Activated T-cell treated with anti-CD3 and anti-CD28 coated beads for 48 hours (primary cell): ENCODE results near the gene AFMID.
"Not testable (repeated sequence)": the region's sequence is repeated elsewhere in the genome, so short reads cannot be mapped to it uniquely, and the experiment has no call there.

Source experiments
- DNase-seq: peaks from one replicate; pipeline ENCODE4 v3.0.0-alpha.2; 2020; ENCODE audit warnings: low read depth

Gene AFMID, protein sequence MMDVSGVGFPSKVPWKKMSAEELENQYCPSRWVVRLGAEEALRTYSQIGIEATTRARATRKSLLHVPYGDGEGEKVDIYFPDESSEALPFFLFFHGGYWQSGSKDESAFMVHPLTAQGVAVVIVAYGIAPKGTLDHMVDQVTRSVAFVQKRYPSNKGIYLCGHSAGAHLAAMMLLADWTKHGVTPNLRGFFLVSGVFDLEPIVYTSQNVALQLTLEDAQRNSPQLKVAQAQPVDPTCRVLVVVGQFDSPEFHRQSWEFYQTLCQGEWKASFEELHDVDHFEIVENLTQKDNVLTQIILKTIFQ

GRCh38 chr17:78186692-78187595 lies at the start of gene AFMID, which contains the start of gene TK1:
AFMID (plus strand) TSS chr17:78187362; CDS start chr17:78187371, 9 bp downstream.
TK1 (minus strand) TSS chr17:78187052; CDS start chr17:78186994, 58 bp downstream.
- DNase-seq: peak; percentile 99

GRCh38 chr17:78137392-78138203 lies 49.6 kb upstream of the AFMID start:
- DNase-seq: no peak

- no peak for DNase-seq
Measured at GRCh38 chr17:78138204-78139060, 48.7 kb upstream of the AFMID start.

DNA sequence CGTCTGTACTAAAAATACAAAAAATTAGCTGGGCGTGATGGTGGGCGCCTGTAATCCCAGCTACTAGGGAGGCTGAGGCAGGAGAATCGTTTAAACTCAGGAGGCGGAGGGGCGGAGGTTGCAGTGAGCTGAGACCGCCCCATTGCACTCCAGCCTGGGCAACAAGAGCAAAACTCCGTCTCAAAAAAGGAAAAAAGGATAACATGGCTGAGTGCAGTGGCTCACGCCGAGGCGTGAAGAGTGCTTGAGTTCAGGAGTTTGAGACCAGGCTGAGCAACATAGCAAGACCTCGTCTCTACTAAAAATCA lies 47.3 kb upstream of the AFMID start:
- not testable (repeated sequence) for DNase-seq

- peak; percentile 96 for DNase-seq
Measured at GRCh38 chr17:78140169-78141051, 46.8 kb upstream of the AFMID start.

DNA sequence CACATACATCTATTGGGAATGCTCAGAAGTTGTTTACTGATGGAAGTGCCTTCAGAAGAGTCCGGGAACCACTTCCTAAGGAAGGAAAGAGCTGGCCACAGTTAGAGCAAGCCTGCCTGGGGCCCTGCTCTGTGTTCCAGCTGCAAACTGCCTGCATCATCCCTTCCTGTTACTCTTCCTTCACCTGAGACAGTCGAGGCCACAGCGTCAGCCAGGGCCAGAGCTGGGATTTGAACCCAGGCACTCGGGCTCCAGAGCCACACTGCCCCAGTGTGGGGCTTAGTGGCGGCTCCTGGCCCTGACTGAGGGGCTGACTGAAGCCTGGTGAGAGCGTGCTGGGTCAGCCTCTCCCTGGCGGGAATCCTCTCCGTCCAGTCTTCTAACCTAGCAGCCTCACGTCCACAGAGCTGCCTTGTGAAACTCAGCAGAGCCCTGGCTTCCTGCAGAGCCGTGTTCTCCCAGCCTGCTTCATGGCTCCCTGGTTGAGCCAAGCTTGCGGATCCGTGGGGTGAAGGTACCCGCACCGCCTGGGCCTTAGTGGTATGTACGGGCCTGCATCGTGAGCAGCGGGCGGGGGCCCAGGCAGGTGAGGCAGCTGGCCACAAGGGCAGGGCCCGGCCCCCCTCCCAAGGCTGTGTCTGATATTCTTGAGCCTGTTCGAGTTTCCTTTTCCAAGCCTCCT lies 45.6 kb upstream of the AFMID start:
- DNase-seq: no peak

DNA sequence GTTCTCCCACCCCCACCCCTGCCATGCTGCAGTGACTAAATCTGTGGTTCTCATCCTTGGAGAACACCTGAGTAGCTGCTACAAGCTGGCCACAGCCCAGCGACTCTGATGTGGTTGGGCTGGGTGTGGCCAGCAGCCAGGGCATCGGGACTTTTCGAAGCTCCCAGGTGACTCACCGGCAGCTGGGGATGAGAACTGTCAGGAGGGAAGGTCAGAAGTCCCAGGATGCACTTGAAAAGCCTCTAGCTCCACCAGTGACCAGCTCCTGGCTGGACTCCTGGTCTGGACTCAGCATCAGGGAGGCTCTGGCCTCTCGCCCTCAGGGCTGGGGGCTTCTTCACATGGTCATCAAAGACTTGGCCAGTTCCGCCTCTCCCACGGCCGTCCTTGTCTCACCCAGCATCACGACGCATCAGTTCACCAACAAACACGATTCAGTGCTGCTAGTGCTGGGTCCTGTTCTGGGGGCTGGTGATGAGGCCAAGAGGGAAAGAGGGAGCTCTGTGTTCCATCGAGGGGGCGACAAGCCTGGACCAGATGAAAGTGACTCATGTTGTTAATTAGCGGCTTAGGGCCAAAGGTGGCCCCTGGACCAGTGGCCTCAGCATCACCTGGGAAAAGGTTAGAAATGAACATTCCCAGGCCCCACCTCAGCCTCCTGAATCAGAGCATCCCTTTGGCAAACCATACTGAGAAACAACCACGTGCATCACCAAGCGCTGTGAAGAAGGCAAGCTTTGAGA lies 44.9 kb upstream of the AFMID start:
- DNase-seq: no peak

DNA sequence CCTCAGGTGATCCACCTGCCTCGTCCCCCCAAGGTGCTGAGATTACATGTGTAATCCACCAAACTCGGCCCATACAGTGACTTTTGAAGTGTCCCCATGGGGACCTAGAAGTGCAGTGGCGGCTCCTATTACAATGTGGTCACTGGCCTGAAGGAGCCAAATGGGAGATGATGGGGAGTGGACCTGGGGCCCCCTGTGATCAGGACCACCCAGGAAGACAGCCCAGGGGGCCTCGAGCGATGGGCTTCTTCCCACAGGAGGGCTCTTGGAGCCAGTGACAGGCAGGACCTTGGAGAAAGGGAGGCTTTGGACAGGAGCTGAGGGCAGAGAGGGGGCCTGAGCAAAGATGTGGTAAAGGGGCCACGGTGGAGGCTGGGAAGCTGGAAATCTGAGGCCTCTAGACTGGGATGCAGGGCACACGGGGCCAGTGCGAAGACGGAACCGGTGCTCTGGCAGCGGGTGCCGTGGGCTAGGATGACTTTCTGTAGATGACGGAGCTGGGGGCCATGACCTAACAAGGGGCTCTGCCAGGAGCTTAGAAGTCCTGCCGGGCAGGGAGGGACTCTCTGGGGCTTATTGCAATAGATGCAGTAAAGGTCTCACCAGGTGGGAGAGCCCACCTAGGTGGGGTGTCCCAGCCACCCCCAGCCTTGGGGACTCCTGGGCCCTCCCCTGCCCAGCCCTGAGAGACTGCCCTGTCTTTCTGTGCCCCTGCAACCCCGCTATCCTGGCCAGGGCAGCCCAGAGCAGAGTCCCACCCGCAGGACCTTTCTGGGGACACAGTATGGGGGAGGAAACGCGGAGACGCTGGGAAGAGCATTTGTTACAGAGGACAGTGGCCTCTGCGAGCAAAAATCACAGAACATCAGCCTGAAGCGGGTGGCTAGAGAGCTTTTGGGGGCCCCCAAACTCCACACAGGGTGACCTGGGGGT lies 43.7 kb upstream of the AFMID start:
- DNase-seq: no peak

- DNase-seq: no peak
Measured at GRCh38 chr17:78144147-78144719, 42.9 kb upstream of the AFMID start.

GRCh38 chr17:78144736-78145641 lies 42.2 kb upstream of the AFMID start:
- DNase-seq: no peak

GRCh38 chr17:78146471-78146869 lies 40.7 kb upstream of the AFMID start:
- DNase-seq: no peak

- DNase-seq: no peak
Measured at GRCh38 chr17:78146881-78147280, 40.3 kb upstream of the AFMID start.

GRCh38 chr17:78147315-78147998 lies 39.7 kb upstream of the AFMID start:
- no peak for DNase-seq

GRCh38 chr17:78148286-78149016 lies 38.7 kb upstream of the AFMID start:
- DNase-seq: no peak

DNA sequence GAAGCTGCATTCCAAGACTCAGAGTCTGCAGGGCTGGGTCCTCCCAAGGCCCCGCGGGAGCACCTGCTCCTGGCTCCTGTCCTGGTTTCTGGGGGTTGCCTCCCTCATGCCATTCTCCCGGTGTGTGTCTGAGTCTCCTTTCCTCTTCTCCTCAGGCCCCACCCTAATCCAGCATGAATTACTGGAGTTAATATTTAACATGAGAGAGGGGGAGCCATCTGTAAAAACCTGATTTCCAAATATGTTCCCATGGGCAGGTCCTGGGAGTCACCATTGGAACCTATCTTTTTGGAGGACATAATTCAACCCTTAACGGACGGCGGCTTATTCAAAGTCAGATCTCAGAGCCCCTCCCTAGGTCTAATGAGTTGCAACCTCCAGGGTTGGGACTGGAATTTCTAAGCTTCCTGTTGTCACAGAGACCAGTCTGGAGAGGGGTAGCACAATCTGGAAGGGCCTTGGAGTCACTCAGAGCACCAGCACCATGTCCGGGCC lies 35.6 kb upstream of the AFMID start:
- no peak for DNase-seq
